GM21390 (cell line): ENCODE data around the gene RBCK1.
"Not testable (repeated sequence)": the region's sequence is repeated elsewhere in the genome, so short reads cannot be mapped to it uniquely, and the experiment has no call there.

Experiments used
- ATAC-seq: cut with Tn5 transposase; IDR thresholded peaks from one replicate; pipeline ENCODE4 v1.9.1; 2021; ENCODE audit not compliant: unreplicated experiment

RBCK1 gene

GRCh38 chr20:434661-435419 is 26.7 kb downstream of the RBCK1 start:
- no peak for ATAC-seq

DNA sequence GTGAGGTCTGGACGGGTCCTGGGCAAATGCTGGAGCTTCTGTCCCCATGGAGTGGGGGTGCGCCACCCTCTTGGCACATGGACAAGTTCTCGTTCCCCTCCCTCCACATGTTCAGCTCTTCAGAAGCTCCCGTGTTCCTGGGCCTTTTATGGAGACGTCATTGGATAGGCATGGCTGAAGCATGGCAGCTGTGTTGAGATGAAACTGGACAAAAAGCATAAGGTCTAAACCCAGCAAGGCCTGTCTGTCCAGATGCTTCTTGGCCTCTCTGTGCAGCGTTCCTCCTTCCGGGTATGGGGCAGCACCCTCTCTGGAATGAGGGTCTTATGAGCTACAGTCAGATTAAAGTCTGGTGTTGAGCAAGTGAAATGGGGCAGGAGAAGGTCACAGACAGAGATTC is 27.5 kb downstream of the RBCK1 start:
- no peak for ATAC-seq

DNA sequence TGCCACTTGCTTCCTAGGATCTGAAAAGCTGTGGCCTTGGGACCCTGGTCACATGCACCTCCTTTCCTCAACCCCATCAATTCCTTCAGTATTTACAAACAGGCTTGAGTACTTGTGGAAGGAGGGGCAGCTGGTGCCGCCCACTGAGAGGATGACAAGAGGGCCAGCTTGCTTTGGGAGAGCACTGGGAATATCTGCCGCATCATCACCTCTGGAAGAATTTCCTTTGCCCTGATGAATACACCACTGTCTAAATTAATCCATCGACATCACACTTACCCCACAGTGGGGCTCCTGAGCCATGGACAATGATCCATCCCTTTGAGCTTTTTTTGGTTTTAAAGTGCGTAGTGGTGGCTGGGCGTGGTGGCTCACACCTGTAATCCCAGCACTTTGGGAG is 28.4 kb downstream of the RBCK1 start:
- ATAC-seq, result no peak

DNA sequence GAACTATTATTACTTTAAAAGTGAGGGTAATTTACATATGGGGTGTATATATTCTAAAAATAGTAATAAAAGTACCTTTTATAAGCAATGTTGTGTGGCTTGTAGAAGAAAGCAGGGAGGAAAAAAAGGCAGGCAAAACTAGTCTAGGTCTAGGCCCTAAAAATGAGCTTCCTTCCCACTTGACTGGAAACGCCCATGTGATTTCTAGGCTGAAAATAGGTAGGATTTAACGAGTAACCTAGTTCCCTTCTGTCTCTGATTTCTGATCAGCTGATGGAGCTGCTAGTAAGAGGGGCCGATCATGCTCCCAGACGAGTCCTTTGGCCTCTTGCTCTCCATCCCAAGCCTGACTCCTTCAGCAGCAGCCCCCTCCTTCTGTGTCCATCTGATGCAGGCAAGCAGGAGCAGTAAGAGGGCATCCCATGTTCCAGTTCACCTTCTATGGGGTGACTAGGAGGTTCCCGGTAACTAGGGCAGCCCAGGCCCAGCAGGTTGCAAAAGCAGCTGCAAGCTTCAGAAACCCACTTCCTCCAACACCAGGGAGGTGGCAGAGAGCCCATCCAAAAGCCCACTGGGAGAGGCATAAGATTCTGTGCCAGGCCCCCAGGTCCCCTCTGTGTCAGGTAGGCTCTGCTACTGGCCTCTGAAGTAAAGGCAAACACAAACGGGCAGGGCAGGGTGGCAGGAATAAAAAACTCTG is 29.8 kb downstream of the RBCK1 start:
- ATAC-seq, result no peak

- ATAC-seq, result peak; percentile 57
Measured at GRCh38 chr20:438571-439469, 30.7 kb downstream of the RBCK1 start.

GRCh38 chr20:440148-440547 is 32.0 kb downstream of the RBCK1 start:
- ATAC-seq, result no peak

GRCh38 chr20:440636-441035 is 32.5 kb downstream of the RBCK1 start:
- no peak for ATAC-seq

DNA sequence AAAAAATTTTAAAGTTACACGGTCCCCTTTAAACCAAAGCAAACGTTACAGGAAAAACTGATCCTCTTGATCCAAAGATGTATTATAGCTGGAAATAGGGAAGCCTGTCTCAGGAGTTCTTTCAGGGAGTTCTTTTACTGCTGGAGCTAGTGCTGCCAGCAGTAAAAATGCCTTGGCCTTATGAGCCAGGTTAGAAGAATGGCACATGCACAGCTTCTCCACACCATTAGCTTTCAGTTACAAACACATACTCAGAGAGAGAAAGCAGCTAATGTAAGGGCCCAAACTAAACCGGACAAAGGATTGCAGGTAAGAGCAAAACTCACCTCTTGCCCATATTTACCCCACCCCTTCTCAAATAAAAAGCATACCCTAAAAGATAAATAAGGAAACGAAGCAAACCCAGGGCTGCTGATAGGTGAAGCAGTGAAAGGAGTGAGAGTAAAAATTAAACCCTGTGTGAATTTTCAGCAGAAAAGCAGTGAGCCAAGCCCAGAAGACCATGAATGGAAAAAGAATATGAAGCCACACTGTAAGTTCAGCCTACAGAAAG is 35.2 kb downstream of the RBCK1 start:
- ATAC-seq, result no peak

DNA sequence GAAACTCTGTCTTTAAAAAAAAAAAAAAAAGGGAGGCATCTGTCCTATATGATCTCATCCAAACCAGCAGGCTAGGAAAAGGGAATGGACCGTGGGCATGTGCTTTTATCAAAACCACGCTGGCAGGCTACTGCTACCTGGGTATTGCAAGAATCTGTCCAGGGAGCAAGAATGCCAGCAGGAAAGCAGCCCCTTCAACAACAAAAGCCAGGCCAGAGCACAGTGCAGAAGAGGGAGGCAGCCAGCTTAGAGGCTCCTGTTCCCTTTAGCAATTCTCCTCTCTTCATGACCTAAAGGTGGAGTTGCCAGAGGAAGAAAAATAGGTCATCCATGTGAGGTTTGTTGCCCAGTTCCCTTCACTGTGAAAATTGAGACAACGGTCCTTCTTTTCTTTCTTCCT is 36.0 kb downstream of the RBCK1 start:
- no peak for ATAC-seq

- ATAC-seq, result no peak
Measured at GRCh38 chr20:444862-445426, 36.8 kb downstream of the RBCK1 start.

DNA sequence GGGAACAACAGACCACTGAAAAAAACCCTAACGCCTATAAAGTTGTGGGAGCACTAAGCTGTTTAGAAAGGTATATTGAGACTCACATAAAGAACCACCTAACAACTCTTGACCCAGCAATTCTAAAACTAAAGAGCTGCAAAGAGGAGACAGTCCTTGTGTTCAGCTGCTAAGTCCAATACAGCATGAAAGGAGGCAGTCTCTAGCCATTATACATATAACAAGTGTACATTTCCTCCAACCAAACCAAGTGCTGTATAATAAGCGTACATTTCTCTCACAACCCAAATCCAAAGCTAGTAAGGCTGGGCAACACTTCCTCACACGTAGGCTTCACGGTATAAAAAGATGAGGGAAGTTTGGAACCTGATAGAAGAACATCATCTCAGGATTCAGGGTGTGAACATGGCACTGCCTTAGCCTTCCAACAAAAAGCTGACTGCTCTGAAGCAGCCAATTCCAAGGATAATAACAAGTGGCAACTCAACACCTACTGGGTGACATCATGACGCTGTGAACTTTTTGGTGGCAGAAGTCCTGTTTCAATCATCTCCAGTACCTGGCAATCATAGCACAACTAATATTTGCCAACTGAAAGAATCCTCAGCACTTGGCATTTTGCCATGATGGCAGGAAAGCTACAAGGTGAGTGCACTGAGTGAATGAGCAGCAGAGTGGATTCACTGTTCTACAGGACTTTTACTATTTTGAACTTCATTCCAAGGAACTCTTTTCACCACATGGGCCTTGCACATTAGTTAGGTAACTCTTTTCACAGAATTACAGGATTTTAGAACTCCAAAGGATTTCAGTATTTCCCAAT is 37.6 kb downstream of the RBCK1 start:
- ATAC-seq, result no peak

- not testable (repeated sequence) for ATAC-seq
Measured at GRCh38 chr20:452021-452420, 43.9 kb downstream of the RBCK1 start.

DNA sequence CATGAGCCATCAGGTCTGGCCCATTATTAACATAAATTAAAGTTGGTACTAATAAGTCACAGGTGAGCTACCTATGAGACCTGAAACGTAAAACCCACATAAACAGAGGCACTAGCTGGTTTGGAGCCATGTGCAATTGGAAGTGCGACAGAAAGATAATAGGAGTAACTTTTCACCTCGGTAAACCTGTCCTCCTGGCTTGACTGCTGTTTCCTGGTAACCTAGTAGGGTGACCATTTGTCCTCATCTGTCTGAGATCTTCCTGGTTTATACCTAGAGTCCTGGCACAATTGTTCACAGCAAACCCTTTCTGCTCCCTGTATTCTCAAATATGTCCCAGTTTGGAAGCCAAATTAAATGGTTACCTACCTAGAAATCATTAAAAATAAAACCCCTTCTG is 46.9 kb downstream of the RBCK1 start:
- no peak for ATAC-seq

DNA sequence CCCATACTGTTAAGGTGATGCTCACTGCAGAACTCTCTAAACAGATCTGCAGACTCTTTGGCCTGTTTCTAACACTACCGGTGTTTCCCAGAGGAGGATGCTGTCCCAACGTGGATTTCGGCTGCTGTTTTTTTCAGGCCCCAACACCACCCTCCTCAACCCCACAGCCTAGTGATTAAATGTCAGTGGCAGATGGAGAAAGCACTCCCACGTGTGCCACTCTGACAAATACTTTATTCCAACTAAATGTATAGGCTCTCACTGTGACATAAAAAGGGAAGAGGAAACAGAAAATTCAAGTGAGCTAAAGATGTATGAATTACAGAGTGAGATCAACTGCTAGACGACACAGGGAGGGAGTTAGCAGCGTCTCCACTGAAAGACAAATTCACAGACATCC is 50.7 kb downstream of the RBCK1 start:
- no peak for ATAC-seq

- no peak for ATAC-seq
Measured at GRCh38 chr20:460180-460579, 52.1 kb downstream of the RBCK1 start.

DNA sequence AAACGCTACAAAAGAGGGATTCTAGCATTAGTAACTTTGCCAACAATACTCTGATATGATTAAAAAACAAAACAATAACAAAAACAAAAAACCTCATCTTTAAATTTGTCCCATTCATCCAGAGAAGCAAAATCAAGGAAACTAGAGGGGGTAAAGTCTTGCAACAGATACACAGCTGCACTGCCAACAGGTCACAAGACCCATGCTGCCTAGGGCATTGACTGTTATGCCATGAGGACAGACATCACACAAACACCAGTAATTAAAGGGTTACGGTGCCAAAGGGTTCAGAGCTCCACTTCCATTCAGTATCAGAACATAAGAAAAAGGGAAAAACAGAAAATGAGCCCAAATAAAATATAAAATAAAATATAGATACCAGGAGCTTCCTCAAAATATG is 52.6 kb downstream of the RBCK1 start:
- no peak for ATAC-seq

DNA sequence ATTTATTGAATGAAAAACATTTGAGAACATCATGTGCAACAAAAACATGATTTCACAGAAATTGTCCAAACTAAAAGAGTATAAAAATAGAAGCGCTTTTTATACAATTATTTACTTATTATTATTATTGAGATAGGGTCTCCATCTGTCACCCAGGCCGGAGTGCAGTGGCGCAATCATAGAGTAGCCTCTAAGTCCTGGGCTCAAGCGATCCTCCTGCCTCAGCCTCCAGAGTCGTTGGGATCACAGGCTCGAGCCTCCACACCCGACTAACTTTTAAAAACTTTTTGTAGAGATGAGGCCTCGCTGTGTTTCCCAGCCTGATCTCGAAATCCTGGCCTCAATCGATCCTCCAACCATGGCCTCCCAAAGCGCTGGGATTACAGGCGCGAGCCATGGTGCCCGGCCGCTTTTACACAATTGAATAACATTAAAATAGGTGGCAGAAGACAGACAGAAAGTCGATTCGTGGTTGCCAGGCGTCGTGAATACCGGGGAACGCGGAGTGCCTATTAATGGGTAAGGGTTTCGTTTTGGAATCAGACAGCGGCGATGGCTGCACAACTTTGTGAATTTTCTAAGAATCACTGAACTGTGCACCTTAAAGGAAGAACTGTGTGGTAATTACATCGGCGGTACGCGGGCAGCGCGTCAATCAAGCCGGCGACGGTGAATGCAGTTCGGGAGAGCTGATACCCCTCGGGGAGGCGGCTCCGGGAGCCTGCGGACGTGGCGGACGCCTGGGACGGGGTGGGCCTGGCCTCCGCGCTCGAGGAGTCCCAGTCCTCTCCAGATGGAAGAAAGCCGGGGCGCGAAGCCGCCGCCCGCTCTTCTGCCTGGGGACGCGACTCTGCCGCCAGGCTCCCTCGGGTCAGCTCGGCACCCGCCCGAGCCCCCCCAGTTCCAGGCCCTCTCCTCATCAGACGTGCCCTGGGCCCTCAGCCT is 53.4 kb downstream of the RBCK1 start:
- ATAC-seq, result peak; percentile 32

DNA sequence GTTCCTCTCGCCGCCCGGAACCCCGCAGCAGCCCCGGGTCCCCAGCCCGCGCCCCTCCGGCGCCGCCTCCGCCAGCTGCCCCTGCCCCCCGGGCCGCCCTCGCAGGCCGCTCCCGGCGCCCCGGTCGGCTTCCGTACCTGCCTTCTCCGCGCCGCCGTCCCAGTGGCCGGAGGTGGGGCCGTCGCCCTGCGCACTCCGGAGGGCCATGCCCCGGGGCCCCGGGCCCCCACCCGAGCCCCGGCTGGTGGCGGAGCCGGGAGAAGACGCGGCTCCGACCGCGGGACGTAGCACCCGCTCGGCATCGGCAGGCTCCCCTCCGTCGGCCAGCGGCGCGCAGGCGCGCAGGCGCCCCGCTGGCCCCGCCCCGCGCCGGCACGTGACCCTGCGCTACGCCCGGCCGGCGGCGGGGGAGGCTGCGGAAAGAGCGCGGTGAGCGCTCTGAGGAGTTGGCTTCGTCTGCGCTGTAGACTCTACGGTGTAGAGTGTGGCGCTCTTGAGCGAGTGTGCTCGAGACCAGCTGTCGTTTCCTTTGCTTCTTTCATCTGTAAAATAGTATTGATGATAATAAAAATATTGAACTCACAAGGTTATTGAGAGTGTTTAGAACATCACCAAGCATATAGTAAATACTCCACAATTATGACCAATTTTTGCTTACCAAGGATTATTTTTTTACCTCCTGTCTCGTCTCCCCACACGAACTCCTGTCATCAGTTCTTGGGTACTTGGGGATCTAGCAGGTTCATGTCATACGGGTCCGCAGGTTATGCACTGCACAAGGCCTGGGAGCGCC is 54.3 kb downstream of the RBCK1 start, which contains the start of gene TBC1D20:
Gene TBC1D20, minus strand, starts transcription at position 335 of the 793 bp plus-strand sequence. Its CDS starts 128 bp downstream, at position 207.
- peak; percentile 87 for ATAC-seq
